Cerebellar cortex (tissue), 1 donor: ENCODE results near the gene FAM168A.

ENCODE experiments used
- DNase-seq: peaks from one replicate; pipeline ENCODE4 v3.0.0-alpha.2; 2015; ENCODE audit warnings: low spot score

Gene FAM168A

DNA sequence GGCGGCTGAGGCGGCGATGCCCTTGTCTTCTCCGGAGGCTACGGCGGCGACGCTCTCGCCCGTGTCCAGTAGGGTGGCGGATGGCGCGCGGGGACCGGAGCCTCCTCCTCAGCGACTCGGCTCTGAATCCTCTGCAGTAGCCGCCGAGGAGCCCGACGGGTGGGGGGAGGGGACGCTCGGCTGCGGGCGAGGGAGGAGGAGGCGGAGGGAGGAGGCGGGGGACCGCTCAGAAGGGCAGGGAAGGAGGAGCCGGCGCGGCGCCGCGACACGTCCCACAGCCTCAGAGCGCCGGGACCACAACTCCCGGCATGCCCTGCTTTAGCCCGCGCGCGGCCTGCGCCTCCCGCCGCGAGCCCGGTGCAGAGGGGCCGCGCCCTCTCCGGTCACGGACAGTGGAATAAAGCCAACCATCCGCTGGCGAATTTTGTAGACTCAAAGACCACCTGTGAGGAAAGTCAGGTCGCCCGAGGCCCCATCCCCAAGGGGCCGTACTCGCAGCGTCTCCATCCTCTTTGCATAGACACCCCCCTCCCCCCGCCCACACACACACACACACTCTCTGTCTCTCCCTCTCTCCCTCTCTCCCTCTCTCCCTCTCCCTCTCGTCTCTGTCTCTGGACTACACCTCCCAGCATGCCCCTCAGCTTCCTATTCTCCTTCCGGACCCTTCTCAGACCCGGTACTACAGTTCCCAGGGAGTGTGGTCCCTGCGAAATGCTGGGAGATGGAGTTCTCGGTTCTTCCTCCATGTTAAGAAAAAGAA is at the start of gene FAM168A:
FAM168A (minus strand) TSS at position 157 of the 763 bp plus-strand sequence. CDS start 129,638 bp downstream, outside the sequence.
- peak; percentile 99 for DNase-seq

GRCh38 chr11:73647459-73648100 is 49.7 kb upstream of the FAM168A start:
- DNase-seq, result peak; percentile 89

- no peak for DNase-seq
These were observed 48.2 kb upstream of the FAM168A start, which contains the start of gene PLEKHB1 for GRCh38 chr11:73645972-73646631. TSS of gene PLEKHB1 (plus strand) at chr11:73646581. CDS start at chr11:73646609, 28 bp downstream.

DNA sequence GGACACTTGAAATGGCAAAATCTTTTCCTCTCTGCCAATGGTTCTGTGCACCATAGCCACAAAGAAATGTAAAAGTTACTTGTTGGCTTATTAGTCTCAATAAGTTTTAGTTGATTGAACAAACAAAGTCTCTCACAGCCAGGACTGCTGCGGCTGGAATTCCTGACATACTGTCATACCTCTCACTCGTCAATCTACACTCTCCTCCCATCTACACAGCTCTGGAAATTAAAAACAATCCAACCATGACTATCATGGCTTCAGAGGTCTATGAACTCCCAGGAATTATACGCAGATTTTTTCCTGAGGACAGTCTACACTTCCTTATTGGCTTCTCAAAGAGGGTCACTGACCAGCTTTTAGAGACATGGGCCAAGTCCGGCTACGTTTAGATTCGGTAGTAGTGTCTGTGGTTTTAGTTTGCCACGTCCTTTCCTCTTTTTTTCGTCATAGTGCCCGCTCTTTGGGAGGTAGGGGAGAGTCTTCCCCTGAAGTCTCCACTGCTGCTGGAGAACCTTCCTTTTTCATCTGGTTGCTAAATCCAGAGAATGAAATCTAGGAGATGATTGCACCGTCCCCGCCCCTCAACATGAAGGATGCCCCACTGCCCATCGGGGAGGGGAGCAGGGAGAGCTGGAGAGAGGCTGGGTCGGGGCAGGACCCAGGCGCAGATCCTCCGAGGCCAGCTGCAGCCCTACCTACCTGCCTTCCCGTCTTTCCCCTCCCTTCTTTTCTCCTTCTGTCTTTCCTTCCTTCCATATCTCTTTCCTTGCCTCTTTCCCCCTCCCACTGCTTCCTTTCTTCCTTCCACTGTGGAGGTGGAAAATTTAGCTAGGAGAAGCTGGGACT is 47.4 kb upstream of the FAM168A start:
- DNase-seq, result no peak

DNA sequence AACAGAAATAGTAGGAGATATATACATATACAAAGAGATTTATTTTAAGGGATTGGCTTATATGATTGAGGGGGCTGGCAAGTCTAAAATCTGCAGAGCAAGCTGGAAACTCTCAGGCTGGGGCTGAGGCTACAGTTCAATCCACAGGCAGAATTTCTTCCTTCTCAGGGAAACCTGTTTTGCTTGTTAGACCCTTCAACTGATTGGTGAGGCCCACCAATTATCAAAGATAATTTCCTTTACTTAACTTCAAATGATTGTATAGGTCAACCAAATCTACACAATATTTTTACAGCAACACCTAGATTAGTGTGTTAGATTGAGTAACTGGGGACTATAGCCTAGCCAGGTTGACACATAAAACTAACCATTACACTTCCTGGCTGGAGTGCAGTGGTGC is 43.8 kb upstream of the FAM168A start:
- no peak for DNase-seq

DNA sequence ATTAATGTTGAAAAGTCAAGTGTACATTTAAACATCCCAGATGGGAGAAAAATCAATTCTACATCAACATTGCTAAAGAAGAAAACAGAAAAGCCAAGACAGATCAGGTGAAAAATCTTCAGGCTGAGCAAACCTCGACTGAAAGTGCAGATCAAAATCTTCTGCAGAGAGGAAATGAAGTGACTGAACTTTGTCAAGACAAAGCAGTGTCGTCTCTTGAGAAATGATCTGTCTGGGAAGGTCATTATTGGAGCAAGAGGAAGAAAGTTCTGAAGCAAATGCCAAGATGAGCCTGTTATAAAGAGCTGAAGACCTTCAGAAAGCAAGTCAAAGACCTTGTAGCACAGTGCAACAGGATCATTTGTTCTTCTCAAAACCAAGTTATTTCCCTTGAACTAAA is 42.7 kb upstream of the FAM168A start:
- DNase-seq, result no peak

DNA sequence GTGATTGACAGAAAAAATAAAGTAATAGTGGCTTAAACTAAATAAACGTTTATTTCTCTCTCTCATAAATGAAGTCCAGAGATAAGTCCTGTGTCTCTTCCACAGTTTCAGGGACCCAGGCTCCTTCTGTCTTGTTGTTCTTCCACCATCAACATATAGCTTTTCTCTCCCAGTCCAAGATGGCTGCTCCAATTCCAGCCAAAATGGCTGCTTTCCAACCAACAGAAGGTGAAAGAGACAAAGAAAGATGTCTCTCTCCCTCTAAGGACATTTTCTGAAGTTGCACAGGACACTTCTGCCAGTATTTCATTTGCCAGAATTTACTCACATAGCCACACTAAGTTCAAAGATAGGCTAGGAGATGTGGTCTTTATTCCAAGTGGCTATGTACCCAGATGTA is 39.1 kb upstream of the FAM168A start:
- DNase-seq, result no peak

DNA sequence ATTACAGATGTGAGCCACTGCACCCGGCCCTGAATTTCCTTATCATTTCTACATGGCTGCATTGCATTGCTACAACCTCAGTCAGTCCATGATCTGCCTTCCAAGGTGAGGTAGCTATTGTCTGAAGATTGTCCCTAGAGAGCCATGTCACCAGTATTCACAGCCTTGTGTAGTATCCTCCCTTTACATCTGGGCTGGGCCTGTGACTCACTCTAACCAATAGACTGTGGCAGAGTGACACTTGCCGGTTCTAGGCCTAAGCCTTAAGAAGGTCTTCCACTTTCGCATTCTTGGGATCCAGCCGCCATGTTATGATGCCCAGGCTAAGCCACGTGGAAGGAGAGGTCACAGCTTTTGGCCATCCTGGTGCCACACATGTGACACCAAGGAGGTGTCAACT is 38.3 kb upstream of the FAM168A start:
- DNase-seq, result no peak

GRCh38 chr11:73635721-73636120 is 37.8 kb upstream of the FAM168A start:
- DNase-seq, result no peak

DNA sequence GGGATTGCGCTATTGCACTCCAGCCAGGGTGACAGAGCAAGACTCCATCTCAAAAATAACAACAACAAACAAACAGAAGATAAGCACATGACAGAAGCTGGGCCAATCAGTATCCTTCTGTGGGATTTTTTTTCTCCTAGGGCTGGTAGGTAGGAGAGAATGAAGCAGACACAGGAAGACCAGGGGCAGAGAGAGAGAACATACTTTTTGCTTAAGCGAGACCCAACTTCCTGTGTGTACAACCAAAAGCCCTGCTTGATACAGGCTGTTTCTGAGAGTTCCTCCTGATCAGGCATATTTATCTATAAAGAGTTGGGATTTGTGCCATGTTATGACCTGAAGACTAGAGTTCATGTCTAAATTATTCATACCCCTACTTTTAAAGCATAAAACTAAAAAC is 36.1 kb upstream of the FAM168A start:
- no peak for DNase-seq

DNA sequence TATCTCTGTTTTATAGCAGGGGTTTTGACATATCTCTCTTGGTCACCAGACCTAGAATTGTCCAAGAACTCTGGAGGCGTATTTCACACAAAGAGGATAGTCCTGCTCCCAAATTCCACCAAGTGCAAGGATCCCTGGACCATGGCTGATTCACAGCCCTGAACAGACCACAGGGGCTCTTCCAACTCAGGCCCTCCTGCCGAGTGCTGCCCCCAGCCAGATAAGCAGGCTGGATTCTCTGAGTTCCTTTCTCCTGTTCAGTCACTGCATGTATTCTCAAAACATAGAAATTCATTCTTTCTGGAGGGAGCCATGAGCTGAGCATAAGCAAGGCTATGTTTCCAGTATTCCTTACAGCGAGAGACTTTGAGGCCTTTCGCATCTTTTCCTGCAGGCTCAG is 35.1 kb upstream of the FAM168A start:
- DNase-seq, result no peak

- DNase-seq, result no peak
These were observed 32.0 kb upstream of the FAM168A start for GRCh38 chr11:73629907-73630306.

- DNase-seq, result peak; percentile 94
These were observed 27.9 kb upstream of the FAM168A start for GRCh38 chr11:73625696-73626318.

GRCh38 chr11:73623686-73624085 is 25.8 kb upstream of the FAM168A start:
- no peak for DNase-seq

DNA sequence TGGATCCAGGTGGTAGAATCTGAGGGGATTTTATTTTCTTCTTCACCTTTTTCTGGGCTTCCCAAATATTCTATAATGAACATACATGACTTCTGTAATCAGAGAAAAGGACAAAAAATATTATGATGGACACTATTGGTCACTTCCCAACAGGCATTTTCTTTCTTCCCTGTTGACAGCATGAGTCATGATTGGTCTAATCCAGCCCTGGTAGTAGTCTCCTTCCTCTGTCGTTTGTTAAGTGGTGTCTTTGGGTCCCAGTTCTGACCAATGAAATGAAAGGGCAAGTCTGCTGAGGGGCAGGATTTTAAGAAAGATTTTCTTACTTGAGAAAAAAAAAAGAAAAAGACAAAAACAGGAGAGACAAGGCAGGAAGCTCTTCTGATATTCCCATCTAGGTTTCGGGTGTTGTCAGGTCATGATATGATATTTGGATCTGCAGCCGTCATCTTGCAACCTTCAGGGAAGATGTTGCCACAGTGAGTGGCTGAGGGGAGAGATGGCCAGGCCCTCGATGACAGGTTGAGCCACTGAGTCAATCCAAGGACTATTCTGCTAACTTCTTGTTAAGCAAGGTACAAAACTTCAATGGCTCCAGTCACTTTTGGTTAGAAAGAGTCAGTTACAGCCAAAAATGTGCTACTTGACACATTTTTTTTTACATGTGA is 25.1 kb upstream of the FAM168A start:
- DNase-seq, result no peak

GRCh38 chr11:73614591-73614990 is 16.7 kb upstream of the FAM168A start:
- DNase-seq, result no peak

DNA sequence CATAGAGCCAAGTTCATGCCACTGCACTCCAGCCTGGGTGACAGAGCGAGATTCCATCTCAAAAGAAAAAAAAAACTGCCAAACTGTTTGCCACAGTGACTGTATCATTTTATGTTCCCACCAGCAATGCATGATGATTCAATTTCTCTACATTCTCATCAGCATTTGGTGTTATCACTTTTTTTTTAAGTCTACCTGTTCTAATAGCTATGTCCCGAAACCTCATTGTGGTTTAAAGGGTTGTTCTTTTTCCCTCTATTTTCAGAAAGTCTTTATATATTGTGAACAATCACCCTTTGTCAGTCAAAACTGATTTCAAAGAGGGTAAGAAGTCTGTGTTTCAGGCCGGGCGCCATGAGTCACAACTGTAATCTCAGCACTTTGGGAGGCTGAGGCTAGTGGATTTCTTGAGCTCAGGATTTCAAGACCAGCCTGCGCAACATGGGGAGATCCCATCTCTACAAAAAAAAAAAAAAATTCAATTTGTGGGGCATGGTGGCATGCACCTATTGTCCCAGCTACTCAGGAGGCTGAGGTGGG is 14.8 kb upstream of the FAM168A start:
- no peak for DNase-seq

DNA sequence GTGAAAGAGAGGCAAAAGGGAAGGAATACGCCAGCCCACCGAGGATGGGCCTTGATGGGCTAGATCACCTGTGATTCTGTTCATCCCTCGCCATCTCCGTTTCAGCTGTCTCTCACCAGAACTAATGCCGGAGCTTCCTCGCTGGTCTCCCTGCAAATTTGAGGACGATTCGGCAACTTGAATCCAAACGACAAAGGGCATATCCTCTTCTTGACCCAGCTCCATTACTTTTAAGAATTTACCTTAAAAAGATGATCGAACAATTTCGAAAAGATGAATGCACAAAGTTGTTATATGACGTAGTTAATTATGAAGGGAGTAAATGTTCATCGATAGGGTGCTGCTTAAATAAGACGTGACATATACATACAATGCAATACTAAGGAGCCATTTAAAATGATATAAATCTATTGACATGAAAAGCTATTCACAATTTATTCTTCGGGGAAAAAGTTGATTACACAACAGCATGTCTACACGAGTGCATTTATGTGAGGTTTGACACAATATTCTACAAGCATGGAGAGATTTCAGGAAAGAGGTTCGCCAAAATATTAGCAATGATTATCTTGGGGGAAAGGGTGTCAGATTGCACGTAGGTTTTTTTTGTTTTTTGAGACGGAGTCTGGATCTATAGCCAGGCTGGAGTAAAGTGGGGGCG is 937 bp upstream of the FAM168A start:
- no peak for DNase-seq

GRCh38 chr11:73597336-73597955 is 466 bp downstream of the FAM168A start:
- DNase-seq, result peak; percentile 23

- peak; percentile 18 for DNase-seq
These were observed 1.4 kb downstream of the FAM168A start for GRCh38 chr11:73596547-73596946.
